ENCODE results near the gene XKR7.

The XKR7 gene

GRCh38 chr20:31967830-31968249, at the start of gene XKR7:
TSS of gene XKR7 (plus strand) at chr20:31968151. CDS start at chr20:31968176, 25 bp downstream.
- TF ChIP-seq TEAD4 (IDR thresholded peaks at IDR 0.05), result peak; percentile 89
- no peak for TF ChIP-seq MAX (IDR thresholded peaks at IDR 0.05)
- TF ChIP-seq ZBTB7A (IDR thresholded peaks at IDR 0.05; ENCODE audit: low read depth), result 0 out of 2 replicates have a peak, but pooled peaks have one; percentile 51
- no peak for TF ChIP-seq USF1 (IDR thresholded peaks at IDR 0.05)
- peak; percentile 67; the same call in 1 of the 2 replicates for TF ChIP-seq YY1 (IDR thresholded peaks at IDR 0.05; ENCODE audit: low read depth)

GRCh38 chr20:31918466-31919105, 49.4 kb upstream of the XKR7 start:
- TF ChIP-seq EP300 (IDR thresholded peaks at IDR 0.05; ENCODE audit: borderline replicate concordance) (no peak), MAX (IDR thresholded peaks at IDR 0.05) (no peak), TAF1 (IDR thresholded peaks at IDR 0.05; ENCODE audit: low read depth) (no peak), RAD21 (IDR thresholded peaks at IDR 0.05; ENCODE audit: low read depth) (no peak), CREB1 (IDR thresholded peaks at IDR 0.05; ENCODE audit: low read depth) (no peak)

- no peak for TF ChIP-seq ZBTB7A (IDR thresholded peaks at IDR 0.05; ENCODE audit: low read depth)
- no peak for TF ChIP-seq MAX (IDR thresholded peaks at IDR 0.05)
- TF ChIP-seq YY1 (IDR thresholded peaks at IDR 0.05; ENCODE audit: low read depth), result no peak
- TF ChIP-seq USF1 (IDR thresholded peaks at IDR 0.05), result no peak
- no peak for TF ChIP-seq RAD21 (IDR thresholded peaks at IDR 0.05; ENCODE audit: low read depth)
- no peak for TF ChIP-seq CEBPB (IDR thresholded peaks at IDR 0.05)
Measured at GRCh38 chr20:31919410-31920155, 48.4 kb upstream of the XKR7 start.

- no peak for TF ChIP-seq TAF1 (IDR thresholded peaks at IDR 0.05; ENCODE audit: low read depth)
- no peak for TF ChIP-seq FOXM1 (IDR thresholded peaks at IDR 0.05; ENCODE audit: borderline replicate concordance, low read depth)
- no peak for TF ChIP-seq MAX (IDR thresholded peaks at IDR 0.05)
- no peak for TF ChIP-seq TCF12 (IDR thresholded peaks at IDR 0.05; ENCODE audit: low read depth)
- no peak for TF ChIP-seq ZBTB7A (IDR thresholded peaks at IDR 0.05; ENCODE audit: low read depth)
- TF ChIP-seq REST (IDR thresholded peaks at IDR 0.05; ENCODE audit: low read depth), result no peak
- no peak for TF ChIP-seq YY1 (IDR thresholded peaks at IDR 0.05; ENCODE audit: low read depth)
- TF ChIP-seq EGR1 (IDR thresholded peaks at IDR 0.05), result no peak
- TF ChIP-seq RAD21 (IDR thresholded peaks at IDR 0.05; ENCODE audit: low read depth), result no peak
Measured at GRCh38 chr20:31920275-31920855, 47.6 kb upstream of the XKR7 start.

- TF ChIP-seq YY1 (IDR thresholded peaks at IDR 0.05; ENCODE audit: low read depth), result no peak
- TF ChIP-seq REST (IDR thresholded peaks at IDR 0.05; ENCODE audit: low read depth), result no peak
- no peak for TF ChIP-seq FOXM1 (IDR thresholded peaks at IDR 0.05; ENCODE audit: borderline replicate concordance, low read depth)
- no peak for TF ChIP-seq TEAD4 (IDR thresholded peaks at IDR 0.05)
- TF ChIP-seq NFIC (IDR thresholded peaks at IDR 0.05), result no peak
- no peak for TF ChIP-seq CEBPB (IDR thresholded peaks at IDR 0.05)
- TF ChIP-seq USF1 (IDR thresholded peaks at IDR 0.05), result no peak
- TF ChIP-seq CREB1 (IDR thresholded peaks at IDR 0.05; ENCODE audit: low read depth), result no peak
- TF ChIP-seq TCF12 (IDR thresholded peaks at IDR 0.05; ENCODE audit: low read depth), result no peak
- TF ChIP-seq EGR1 (IDR thresholded peaks at IDR 0.05), result no peak
- TF ChIP-seq EP300 (IDR thresholded peaks at IDR 0.05; ENCODE audit: borderline replicate concordance), result no peak
- TF ChIP-seq RAD21 (IDR thresholded peaks at IDR 0.05; ENCODE audit: low read depth), result no peak
- no peak for TF ChIP-seq TAF1 (IDR thresholded peaks at IDR 0.05; ENCODE audit: low read depth)
Measured at GRCh38 chr20:31922181-31922580, 45.8 kb upstream of the XKR7 start.
